Measurements from ENCODE around the gene CHID1.

DNA sequence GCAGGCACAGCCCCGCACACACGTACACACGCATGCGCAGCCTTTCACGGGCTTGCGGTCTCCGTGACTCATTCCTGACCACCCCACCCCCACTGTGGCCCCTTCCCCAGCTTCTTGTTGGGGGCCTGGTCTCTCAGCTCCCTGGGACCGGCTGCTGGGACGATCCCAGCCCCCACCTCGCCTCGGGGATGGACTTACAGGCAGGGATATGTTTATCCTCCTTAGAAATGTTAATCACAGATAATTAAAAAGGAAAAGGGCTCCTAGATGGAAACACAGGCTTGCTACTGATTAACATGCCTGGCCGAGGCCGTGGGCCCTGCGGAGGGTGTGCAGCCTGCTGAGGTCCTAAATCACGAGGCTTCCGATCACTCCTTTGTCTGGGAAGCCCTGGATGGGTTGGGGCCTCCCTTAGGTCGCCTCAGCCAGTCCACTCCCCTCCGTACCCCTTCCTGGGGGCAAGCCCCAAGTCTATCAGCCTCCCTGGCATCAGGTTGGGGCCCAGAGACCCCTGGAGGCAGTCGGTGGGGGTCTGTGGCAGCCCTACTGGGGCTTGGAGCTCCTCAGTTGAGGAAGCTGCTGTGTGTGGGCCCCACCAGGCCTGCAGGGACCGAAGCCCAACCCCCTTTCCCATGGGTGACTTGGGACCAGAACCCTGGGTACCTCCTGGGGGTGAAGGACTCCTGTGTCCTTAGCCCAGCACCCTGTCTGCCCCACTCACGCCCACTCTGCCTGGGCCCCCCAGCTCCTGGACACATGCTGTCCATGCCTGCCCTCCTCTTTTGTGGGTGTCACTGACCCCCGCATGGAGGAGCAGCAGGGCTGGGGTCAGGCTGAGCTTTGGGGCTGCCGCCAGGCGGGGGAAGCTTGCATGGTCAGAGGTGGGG is 47.3 kb downstream of the CHID1 start:
- TF ChIP-seq CREB1 (CRISPR knock-in tag; IDR thresholded peaks at IDR 0.05; ENCODE audit: low read depth) (no peak), EZH2phosphoT487 (IDR thresholded peaks at IDR 0.05; ENCODE audit: unreplicated experiment) (no peak), JUNB (IDR thresholded peaks at IDR 0.05; ENCODE audit: unreplicated experiment) (no peak), EZH2 (IDR thresholded peaks at IDR 0.05; ENCODE audit: low read depth, unreplicated experiment) (no peak), POLR2AphosphoS5 (IDR thresholded peaks at IDR 0.05; ENCODE audit: low read depth) (no peak; the same call in 1 of the 2 replicates), ZNF114 (CRISPR knock-in tag; IDR thresholded peaks at IDR 0.05) (no peak), NANOG (IDR thresholded peaks at IDR 0.05; ENCODE audit: borderline replicate concordance) (no peak), ZNF331 (CRISPR knock-in tag; IDR thresholded peaks at IDR 0.05; ENCODE audit: low read depth) (no peak)
- TF ChIP-seq, protein P1, sequence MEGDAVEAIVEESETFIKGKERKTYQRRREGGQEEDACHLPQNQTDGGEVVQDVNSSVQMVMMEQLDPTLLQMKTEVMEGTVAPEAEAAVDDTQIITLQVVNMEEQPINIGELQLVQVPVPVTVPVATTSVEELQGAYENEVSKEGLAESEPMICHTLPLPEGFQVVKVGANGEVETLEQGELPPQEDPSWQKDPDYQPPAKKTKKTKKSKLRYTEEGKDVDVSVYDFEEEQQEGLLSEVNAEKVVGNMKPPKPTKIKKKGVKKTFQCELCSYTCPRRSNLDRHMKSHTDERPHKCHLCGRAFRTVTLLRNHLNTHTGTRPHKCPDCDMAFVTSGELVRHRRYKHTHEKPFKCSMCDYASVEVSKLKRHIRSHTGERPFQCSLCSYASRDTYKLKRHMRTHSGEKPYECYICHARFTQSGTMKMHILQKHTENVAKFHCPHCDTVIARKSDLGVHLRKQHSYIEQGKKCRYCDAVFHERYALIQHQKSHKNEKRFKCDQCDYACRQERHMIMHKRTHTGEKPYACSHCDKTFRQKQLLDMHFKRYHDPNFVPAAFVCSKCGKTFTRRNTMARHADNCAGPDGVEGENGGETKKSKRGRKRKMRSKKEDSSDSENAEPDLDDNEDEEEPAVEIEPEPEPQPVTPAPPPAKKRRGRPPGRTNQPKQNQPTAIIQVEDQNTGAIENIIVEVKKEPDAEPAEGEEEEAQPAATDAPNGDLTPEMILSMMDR (conservative IDR thresholded peaks at IDR 0.05; ENCODE audit: low read depth in 2 of 2) = no peak
- TF ChIP-seq, protein P2, sequence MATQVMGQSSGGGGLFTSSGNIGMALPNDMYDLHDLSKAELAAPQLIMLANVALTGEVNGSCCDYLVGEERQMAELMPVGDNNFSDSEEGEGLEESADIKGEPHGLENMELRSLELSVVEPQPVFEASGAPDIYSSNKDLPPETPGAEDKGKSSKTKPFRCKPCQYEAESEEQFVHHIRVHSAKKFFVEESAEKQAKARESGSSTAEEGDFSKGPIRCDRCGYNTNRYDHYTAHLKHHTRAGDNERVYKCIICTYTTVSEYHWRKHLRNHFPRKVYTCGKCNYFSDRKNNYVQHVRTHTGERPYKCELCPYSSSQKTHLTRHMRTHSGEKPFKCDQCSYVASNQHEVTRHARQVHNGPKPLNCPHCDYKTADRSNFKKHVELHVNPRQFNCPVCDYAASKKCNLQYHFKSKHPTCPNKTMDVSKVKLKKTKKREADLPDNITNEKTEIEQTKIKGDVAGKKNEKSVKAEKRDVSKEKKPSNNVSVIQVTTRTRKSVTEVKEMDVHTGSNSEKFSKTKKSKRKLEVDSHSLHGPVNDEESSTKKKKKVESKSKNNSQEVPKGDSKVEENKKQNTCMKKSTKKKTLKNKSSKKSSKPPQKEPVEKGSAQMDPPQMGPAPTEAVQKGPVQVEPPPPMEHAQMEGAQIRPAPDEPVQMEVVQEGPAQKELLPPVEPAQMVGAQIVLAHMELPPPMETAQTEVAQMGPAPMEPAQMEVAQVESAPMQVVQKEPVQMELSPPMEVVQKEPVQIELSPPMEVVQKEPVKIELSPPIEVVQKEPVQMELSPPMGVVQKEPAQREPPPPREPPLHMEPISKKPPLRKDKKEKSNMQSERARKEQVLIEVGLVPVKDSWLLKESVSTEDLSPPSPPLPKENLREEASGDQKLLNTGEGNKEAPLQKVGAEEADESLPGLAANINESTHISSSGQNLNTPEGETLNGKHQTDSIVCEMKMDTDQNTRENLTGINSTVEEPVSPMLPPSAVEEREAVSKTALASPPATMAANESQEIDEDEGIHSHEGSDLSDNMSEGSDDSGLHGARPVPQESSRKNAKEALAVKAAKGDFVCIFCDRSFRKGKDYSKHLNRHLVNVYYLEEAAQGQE (IDR thresholded peaks at IDR 0.05; ENCODE audit: unreplicated experiment) = no peak
- TF ChIP-seq, protein P3, sequence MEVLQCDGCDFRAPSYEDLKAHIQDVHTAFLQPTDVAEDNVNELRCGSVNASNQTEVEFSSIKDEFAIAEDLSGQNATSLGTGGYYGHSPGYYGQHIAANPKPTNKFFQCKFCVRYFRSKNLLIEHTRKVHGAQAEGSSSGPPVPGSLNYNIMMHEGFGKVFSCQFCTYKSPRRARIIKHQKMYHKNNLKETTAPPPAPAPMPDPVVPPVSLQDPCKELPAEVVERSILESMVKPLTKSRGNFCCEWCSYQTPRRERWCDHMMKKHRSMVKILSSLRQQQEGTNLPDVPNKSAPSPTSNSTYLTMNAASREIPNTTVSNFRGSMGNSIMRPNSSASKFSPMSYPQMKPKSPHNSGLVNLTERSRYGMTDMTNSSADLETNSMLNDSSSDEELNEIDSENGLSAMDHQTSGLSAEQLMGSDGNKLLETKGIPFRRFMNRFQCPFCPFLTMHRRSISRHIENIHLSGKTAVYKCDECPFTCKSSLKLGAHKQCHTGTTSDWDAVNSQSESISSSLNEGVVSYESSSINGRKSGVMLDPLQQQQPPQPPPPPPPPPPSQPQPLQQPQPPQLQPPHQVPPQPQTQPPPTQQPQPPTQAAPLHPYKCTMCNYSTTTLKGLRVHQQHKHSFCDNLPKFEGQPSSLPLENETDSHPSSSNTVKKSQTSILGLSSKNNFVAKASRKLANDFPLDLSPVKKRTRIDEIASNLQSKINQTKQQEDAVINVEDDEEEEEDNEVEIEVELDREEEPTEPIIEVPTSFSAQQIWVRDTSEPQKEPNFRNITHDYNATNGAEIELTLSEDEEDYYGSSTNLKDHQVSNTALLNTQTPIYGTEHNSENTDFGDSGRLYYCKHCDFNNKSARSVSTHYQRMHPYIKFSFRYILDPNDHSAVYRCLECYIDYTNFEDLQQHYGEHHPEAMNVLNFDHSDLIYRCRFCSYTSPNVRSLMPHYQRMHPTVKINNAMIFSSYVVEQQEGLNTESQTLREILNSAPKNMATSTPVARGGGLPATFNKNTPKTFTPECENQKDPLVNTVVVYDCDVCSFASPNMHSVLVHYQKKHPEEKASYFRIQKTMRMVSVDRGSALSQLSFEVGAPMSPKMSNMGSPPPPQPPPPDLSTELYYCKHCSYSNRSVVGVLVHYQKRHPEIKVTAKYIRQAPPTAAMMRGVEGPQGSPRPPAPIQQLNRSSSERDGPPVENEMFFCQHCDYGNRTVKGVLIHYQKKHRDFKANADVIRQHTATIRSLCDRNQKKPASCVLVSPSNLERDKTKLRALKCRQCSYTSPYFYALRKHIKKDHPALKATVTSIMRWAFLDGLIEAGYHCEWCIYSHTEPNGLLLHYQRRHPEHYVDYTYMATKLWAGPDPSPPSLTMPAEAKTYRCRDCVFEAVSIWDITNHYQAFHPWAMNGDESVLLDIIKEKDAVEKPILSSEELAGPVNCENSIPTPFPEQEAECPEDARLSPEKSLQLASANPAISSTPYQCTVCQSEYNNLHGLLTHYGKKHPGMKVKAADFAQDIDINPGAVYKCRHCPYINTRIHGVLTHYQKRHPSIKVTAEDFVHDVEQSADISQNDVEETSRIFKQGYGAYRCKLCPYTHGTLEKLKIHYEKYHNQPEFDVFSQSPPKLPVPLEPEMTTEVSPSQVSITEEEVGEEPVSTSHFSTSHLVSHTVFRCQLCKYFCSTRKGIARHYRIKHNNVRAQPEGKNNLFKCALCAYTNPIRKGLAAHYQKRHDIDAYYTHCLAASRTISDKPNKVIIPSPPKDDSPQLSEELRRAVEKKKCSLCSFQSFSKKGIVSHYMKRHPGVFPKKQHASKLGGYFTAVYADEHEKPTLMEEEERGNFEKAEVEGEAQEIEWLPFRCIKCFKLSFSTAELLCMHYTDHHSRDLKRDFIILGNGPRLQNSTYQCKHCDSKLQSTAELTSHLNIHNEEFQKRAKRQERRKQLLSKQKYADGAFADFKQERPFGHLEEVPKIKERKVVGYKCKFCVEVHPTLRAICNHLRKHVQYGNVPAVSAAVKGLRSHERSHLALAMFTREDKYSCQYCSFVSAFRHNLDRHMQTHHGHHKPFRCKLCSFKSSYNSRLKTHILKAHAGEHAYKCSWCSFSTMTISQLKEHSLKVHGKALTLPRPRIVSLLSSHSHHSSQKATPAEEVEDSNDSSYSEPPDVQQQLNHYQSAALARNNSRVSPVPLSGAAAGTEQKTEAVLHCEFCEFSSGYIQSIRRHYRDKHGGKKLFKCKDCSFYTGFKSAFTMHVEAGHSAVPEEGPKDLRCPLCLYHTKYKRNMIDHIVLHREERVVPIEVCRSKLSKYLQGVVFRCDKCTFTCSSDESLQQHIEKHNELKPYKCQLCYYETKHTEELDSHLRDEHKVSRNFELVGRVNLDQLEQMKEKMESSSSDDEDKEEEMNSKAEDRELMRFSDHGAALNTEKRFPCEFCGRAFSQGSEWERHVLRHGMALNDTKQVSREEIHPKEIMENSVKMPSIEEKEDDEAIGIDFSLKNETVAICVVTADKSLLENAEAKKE (CRISPR knock-in tag; IDR thresholded peaks at IDR 0.05) = no peak
- TF ChIP-seq, protein P4, sequence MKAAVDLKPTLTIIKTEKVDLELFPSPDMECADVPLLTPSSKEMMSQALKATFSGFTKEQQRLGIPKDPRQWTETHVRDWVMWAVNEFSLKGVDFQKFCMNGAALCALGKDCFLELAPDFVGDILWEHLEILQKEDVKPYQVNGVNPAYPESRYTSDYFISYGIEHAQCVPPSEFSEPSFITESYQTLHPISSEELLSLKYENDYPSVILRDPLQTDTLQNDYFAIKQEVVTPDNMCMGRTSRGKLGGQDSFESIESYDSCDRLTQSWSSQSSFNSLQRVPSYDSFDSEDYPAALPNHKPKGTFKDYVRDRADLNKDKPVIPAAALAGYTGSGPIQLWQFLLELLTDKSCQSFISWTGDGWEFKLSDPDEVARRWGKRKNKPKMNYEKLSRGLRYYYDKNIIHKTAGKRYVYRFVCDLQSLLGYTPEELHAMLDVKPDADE (IDR thresholded peaks at IDR 0.05) = no peak

Measured in GM23338 (cell line).